ENCODE results near the gene PRKG1.

The PRKG1 gene

DNA sequence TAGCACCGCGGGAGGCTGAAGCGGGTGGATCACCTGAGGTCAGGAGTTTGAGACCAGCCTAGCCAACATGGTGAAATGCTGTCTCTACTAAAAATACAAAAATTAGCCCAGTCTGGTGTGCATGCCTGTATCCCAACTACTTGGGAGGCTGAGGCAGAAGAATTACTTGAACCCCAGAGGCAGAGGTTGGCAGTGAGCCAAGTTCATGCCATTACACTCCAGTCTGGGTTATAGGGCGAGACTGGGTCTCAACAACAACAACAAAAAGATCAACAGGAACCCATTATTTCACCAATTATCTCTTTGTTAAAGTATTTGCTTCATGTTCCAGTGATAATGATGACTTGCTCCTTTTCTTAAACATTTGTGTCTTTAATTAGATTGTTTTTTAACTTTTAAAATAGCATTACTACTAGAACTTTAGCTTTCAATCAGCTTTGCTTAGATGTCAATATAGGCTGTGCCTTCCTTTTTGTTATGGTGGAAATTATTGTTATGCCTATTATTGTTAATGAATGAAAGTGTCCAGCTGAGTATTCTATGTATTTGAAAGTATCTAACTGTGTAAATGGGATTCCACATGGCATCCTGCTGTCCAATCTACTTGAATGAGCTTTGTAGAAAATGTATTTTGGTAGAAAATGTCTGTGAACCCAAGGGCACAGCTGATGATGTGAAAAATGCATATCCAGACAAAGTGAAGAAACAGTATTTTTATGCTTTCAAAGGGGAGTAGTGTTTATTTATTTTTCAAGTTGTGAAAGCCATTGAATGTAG, 686.8 kb downstream of the PRKG1 start:
- DNase-seq (ENCODE audit: low read depth) = no peak

- DNase-seq (ENCODE audit: low read depth) = no peak
These were observed 689.5 kb downstream of the PRKG1 start for GRCh38 chr10:51763746-51764145.

GRCh38 chr10:51765284-51765971, 691.1 kb downstream of the PRKG1 start:
- no peak for DNase-seq (ENCODE audit: low read depth)

DNA sequence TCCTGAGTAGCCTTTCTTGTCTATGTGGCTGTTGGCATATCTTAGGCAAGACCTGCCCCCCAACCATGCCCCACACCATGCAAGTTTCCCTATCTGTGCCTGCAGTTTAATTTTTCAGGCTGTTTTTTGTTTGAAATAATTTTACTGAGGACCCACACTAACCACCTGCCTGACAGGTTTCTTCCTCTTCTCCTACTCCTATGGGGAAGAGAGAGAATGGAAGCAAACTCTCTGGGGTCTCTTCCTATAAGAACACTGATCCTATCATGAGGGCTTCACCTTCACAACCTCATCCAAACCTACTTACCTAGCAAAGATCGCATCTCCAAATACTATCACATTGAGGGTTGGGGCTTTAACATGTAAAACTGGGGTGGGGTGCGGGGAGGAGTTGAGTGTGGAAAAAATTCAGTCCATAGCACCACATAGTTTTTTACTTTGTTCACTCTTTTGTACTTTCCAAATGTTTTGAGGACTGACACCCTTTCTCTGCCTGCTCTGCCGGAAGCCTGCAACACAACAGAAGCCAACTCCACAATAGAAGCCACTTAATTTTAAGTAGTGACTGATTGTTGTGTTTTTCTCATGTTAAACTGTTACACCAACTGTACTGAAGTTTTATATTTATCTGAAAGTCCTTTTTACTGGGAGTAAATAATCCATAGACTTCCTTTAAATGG, 692.3 kb downstream of the PRKG1 start:
- DNase-seq (ENCODE audit: low read depth) = no peak

DNA sequence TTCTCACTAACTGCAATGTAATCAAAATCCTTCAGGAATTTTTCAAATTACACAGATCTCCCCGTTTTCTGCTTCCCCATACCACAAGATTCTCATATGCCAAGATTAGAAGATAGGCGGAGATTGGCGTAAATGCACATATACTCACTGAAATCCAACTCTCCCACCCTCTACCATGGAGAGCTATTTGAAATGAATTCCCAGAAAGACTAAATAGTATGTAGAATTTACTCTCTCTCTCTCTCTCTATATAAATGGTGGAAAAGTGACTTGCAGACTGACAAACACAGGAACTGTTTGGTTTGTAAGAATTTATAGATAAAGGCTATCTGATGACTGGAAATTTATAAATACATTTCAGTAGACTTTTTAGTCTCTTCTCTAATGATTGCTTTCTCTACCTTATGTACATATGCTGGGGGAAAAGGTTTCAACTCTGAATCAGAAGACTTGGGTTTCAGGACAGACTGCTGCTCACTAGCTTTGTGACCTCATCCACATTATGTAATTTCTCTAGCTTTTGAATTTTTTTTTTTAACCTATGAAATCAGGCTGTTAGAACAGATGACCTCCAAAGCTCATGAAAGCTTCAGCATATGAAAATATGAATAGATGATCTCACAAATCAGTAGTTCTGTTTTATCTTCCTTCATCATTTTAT, 692.9 kb downstream of the PRKG1 start:
- no peak for DNase-seq (ENCODE audit: low read depth)

DNA sequence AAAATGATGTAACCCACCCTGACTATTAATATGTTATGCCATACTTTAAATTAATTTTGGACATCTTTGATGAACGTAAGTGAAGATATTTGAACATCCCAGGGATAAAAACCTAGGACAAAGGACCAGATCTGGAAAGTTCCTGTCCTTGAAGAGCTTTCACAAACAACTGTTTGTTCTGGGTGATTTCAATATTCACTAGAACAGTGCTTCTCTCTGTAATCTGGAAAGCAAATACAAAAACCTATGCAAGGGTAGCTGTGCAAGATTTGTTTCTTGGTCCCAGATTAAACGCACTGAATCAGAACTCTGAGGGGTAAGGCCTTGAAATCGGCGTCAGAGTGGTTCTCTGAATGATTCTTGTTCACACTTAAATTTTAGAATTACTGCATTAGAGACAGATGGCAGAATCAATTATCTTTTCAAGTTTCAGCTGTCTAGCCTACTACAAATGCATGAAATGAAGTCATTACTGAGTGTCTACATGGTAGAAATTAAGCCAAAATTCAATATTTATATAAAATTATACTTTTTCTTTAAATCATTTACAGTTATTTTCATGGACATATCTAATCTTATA, 694.7 kb downstream of the PRKG1 start:
- DNase-seq (ENCODE audit: low read depth) = no peak

- DNase-seq (ENCODE audit: low read depth) = no peak
These were observed 696.4 kb downstream of the PRKG1 start for GRCh38 chr10:51770709-51771108.

DNA sequence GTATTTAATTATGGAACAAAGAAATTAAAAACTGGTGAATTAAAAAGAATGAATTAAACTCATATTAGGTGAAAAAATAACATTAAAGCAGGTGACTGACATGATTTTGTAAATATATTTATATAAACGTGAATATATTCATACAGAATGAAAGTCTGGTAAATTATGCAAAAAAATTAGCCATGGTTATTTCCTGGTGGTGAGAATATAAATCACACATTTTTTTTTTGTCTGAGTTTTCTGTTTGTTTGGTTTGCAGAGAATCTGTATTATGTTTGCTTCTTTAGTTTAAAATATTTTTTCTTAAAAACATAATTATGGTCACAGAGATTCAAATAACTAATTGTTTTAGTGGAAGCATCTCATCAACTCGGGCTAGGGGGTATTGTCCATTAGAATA, 698.1 kb downstream of the PRKG1 start:
- DNase-seq (ENCODE audit: low read depth) = no peak

- no peak for DNase-seq (ENCODE audit: low read depth)
These were observed 699.4 kb downstream of the PRKG1 start for GRCh38 chr10:51773681-51774080.

GRCh38 chr10:51783941-51784340, 709.7 kb downstream of the PRKG1 start:
- no peak for DNase-seq (ENCODE audit: low read depth)

DNA sequence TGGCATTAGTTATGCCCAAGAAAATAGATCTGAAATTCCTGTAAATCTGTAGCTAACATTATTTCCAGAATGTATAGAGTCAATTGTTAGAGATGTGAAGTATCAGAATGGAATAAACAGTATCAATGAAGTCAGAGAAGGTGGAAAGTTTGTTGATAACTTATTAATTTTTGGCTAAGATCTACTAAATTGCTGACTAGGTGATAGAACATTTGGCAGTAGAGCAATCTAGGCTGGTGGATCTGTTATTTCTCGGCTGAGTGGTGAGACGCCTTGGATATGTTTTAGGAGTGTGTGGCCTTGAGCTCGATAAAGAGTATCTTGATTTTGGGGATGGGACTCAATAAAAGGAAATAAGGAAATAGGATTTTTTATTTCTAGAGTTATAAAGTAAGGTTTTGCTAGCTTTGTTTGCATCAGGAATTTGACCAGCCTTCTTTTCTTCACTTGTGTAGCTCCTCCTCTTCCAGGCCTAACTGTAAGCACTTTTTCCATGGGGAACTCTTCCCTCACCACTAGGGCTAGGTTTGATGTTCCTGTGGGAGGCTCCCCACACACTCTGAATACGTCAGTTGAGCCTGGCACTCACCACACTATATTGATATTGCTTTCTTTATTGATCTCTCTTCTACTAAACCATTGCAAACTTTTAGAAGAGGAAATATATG, 711.9 kb downstream of the PRKG1 start:
- no peak for DNase-seq (ENCODE audit: low read depth)

GRCh38 chr10:51786684-51787035, 712.4 kb downstream of the PRKG1 start:
- no peak for DNase-seq (ENCODE audit: low read depth)

GRCh38 chr10:51788273-51788672, 714.0 kb downstream of the PRKG1 start:
- no peak for DNase-seq (ENCODE audit: low read depth)

DNA sequence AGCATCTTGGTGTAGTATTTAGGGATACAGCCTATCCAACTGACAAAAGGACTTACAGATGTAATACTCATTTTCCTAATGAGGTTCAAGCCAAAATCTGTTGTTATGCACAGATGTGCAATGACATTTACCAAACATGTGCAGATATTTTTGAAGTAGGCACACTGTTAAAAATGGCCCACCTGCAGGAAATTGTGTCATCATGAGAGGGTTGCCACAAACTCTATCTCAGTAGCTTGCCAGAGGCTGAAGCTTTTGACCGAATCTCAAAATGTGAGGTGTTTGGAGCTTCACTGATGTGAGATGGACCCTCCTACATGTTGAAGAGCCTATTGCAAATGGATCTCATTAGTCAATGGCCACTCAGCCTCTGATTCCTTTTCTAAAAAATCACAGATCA, 714.8 kb downstream of the PRKG1 start:
- DNase-seq (ENCODE audit: low read depth) = no peak

DNA sequence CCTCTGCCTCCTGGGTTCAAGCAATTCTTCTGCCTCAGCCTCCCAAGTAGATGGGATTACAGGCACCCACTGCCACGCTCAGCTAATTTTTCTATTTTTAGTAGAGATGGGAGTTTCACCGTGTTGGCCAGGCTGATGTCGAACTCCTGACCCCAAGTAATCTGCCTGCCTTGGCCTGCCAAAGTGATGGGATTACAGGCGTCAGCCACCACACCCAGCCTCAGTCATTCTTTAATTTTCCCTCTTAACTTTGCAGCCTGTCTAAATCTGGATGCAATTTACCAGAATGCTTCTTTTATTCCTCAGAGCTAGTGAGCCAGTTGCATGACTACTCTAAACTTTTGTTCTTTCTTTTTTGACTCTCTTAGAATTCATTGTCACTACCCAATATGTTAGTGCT, 715.6 kb downstream of the PRKG1 start:
- no peak for DNase-seq (ENCODE audit: low read depth)

DNA sequence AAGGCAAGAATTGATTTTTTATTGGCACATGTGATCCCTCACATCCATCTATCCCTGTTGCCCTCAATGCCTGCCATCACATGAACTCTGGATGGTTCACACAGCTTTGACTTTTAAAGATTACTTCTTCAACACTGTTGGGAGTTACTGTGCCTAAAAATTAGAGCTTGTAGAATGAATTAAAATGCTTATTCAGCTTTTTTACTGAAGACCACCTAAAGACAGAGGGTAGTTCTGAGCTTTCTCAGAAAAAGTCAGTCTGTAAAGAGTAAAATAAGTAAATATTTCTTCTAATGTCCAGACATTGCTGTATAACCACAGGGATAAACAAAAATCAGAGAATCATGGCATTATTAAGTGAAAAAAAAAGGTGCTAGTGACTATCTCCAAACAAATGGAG, 718.4 kb downstream of the PRKG1 start:
- DNase-seq (ENCODE audit: low read depth) = no peak

DNA sequence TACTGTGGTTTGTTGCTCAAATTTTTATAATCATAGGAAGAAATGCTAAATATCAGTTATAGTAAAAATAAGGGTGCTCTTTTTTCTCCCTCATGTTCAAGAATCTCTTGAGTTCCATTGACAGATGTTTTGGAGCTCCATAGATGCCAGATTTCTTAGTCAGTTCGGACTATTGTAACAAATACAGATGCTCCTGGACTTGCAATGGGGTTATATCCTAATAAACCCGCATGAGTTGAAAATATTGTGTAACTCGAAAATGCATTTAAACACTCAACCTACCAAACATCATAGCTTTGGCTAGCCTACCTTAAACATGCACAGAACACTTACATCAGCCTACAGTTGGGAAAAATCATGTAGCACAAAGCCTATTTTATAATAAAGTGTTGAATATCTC, 725.8 kb downstream of the PRKG1 start:
- no peak for DNase-seq (ENCODE audit: low read depth)

GRCh38 chr10:51800725-51801424, 726.6 kb downstream of the PRKG1 start:
- no peak for DNase-seq (ENCODE audit: low read depth)

GRCh38 chr10:51802030-51802429, 727.7 kb downstream of the PRKG1 start:
- DNase-seq (ENCODE audit: low read depth) = no peak

- DNase-seq (ENCODE audit: low read depth) = no peak
These were observed 730.6 kb downstream of the PRKG1 start for GRCh38 chr10:51804866-51805265.

Measured in T-helper 22 cell (primary cell).